Measurements from ENCODE around the gene CZIB. TPM values are rescaled to one million over a fixed set of nuclear protein-coding genes. Genes with fewer than 3 reads are reported as not detected.
A peak's percentile ranks its signal among the peaks of the same experiment; 100 is the strongest.
"Not testable (repeated sequence)": the region's sequence is repeated elsewhere in the genome, so short reads cannot be mapped to it uniquely, and the experiment has no call there.

CZIB gene
- total RNA-seq, 1 donor from 2014 or later = 38.1 TPM

DNA sequence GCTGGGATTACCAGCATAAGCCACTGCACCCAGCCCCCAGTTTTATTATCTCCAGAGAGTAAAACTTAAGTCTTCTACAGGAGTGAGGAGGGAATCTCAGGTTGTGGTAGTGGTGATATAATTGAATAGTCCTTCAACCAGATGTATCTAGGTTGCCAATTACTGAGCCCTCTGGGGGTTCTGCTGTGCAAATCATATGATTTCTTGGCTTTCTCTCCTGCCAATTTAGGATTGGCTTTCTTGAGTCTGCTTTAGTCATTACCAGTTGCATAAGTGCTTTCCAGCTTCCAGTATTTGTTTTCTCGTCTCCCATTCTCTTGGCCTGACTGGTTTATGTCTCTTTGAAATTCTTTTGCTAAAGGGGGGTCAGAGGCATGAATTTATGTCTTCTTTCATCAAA, 12.7 kb downstream of the CZIB start:
- Histone ChIP-seq H3K9me3 (ENCODE audit: control insufficient read depth in 3 of 3, low read length in 3 of 3) (peaks cover 0 to 2% (median 0%) of the 10 kb centered on the region in 3 donors), H3K36me3 (ENCODE audit: control insufficient read depth in 3 of 3, insufficient read depth in 3 of 3, low read length in 3 of 3) (peaks cover 38 to 72% (median 61%) of the 10 kb centered on the region in 3 donors), H3K27ac (ENCODE audit: low read depth, low read length) (no peak overlapping the region), H3K9ac (ENCODE audit: low read depth in 1 of 3, low read length in 3 of 3) (no peak overlapping the region), H3K27me3 (ENCODE audit: control insufficient read depth in 3 of 3, insufficient read depth in 3 of 3, low read length in 3 of 3) (no peaks in the 10 kb centered on the region), H3K4me3 (ENCODE audit: low read length in 3 of 3) (no peak overlapping the region), H3K4me1 (ENCODE audit: control insufficient read depth in 3 of 3, insufficient read depth in 3 of 3, low read length in 3 of 3) (no peaks in the 10 kb centered on the region)

- H3K4me1 ChIP-seq (ENCODE audit: control insufficient read depth in 3 of 3, insufficient read depth in 3 of 3, low read length in 3 of 3) = no peaks in the 10 kb centered on the region
- H3K9me3 ChIP-seq (ENCODE audit: control insufficient read depth in 3 of 3, low read length in 3 of 3) = peaks cover 0 to 2% (median 0%) of the 10 kb centered on the region in 3 donors
- no peak overlapping the region for H3K27ac ChIP-seq (ENCODE audit: low read depth, low read length)
- no peak overlapping the region for H3K9ac ChIP-seq (ENCODE audit: low read depth in 1 of 3, low read length in 3 of 3)
- no peaks in the 10 kb centered on the region for H3K27me3 ChIP-seq (ENCODE audit: control insufficient read depth in 3 of 3, insufficient read depth in 3 of 3, low read length in 3 of 3)
- H3K4me3 ChIP-seq (ENCODE audit: low read length in 3 of 3) = no peak overlapping the region
- peaks cover 39 to 73% (median 65%) of the 10 kb centered on the region in 3 donors for H3K36me3 ChIP-seq (ENCODE audit: control insufficient read depth in 3 of 3, insufficient read depth in 3 of 3, low read length in 3 of 3)
These were observed 13.6 kb downstream of the CZIB start for GRCh38 chr1:53206735-53207379.

- H3K27me3 ChIP-seq (ENCODE audit: control insufficient read depth in 3 of 3, insufficient read depth in 3 of 3, low read length in 3 of 3); H3K4me1 ChIP-seq (ENCODE audit: control insufficient read depth in 3 of 3, insufficient read depth in 3 of 3, low read length in 3 of 3); H3K4me3 ChIP-seq (ENCODE audit: low read length in 3 of 3); H3K27ac ChIP-seq (ENCODE audit: low read depth, low read length); H3K9ac ChIP-seq (ENCODE audit: low read depth in 1 of 3, low read length in 3 of 3); H3K9me3 ChIP-seq (ENCODE audit: control insufficient read depth in 3 of 3, low read length in 3 of 3): not testable (repeated sequence)
- H3K36me3 ChIP-seq (ENCODE audit: control insufficient read depth in 3 of 3, insufficient read depth in 3 of 3, low read length in 3 of 3) = peaks cover 38 to 73% (median 65%) of the 10 kb centered on the region in 3 donors
These were observed 14.2 kb downstream of the CZIB start for GRCh38 chr1:53206083-53206685.

DNA sequence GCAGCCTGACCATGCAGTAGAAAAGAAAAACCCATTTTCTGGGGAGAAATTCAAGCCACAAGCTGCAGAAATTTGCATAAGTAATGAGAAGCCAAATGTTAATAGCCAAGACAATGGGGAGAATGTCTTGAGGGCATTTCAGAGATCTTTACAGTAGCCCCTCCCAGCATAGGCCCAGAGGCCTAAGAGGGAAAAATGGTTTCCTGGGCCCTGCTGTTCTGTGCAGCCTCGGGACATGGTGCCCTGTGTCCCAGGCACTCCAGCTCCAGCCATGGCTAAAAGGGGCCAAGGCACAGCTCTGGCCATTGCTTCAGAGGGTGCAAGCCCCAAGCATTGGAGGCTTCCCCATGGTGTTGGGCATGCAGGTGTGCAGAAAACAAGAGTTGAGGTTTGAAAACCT, 14.9 kb downstream of the CZIB start:
- H3K27ac ChIP-seq (ENCODE audit: low read depth, low read length); H3K4me1 ChIP-seq (ENCODE audit: control insufficient read depth in 3 of 3, insufficient read depth in 3 of 3, low read length in 3 of 3); H3K27me3 ChIP-seq (ENCODE audit: control insufficient read depth in 3 of 3, insufficient read depth in 3 of 3, low read length in 3 of 3); H3K9me3 ChIP-seq (ENCODE audit: control insufficient read depth in 3 of 3, low read length in 3 of 3); H3K4me3 ChIP-seq (ENCODE audit: low read length in 3 of 3); H3K9ac ChIP-seq (ENCODE audit: low read depth in 1 of 3, low read length in 3 of 3): not testable (repeated sequence)
- H3K36me3 ChIP-seq (ENCODE audit: control insufficient read depth in 3 of 3, insufficient read depth in 3 of 3, low read length in 3 of 3) = peaks cover 31 to 66% (median 63%) of the 10 kb centered on the region in 3 donors

GRCh38 chr1:53203466-53203865, 17.0 kb downstream of the CZIB start:
- H3K27me3 ChIP-seq (ENCODE audit: control insufficient read depth in 3 of 3, insufficient read depth in 3 of 3, low read length in 3 of 3) = no peaks in the 10 kb centered on the region
- peaks cover 18 to 51% (median 47%) of the 10 kb centered on the region in 3 donors for H3K36me3 ChIP-seq (ENCODE audit: control insufficient read depth in 3 of 3, insufficient read depth in 3 of 3, low read length in 3 of 3)
- H3K9me3 ChIP-seq (ENCODE audit: control insufficient read depth in 3 of 3, low read length in 3 of 3) = peaks cover 0 to 2% (median 0%) of the 10 kb centered on the region in 3 donors
- H3K27ac ChIP-seq (ENCODE audit: low read depth, low read length) = no peak overlapping the region
- peaks cover 3 to 6% (median 4%) of the 10 kb centered on the region in 3 donors for H3K4me1 ChIP-seq (ENCODE audit: control insufficient read depth in 3 of 3, insufficient read depth in 3 of 3, low read length in 3 of 3)
- H3K4me3 ChIP-seq (ENCODE audit: low read length in 3 of 3) = no peak overlapping the region
- no peak overlapping the region for H3K9ac ChIP-seq (ENCODE audit: low read depth in 1 of 3, low read length in 3 of 3)

DNA sequence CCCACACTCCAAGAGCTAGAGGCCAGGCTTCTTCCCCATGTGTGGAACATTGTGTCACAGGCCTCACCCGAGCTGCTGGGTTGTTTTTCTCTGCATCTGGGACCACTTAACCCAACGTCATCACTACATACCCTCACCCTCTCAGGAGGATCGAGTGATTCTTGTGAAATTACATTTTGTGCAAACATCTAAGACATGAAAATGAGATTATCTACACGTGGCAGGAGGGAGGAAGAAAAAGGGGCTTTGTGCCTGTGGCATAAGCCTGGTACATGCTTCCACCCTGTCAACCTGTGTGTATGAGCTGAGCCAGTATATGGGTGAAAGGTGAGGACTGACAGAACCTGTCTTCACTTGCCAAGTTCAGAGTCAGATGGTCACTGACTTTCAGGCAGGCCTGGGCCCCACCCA, 22.2 kb downstream of the CZIB start:
- H3K4me1 ChIP-seq (ENCODE audit: control insufficient read depth in 3 of 3, insufficient read depth in 3 of 3, low read length in 3 of 3) = peaks cover 26 to 30% (median 28%) of the 10 kb centered on the region in 3 donors
- peaks cover 9 to 22% (median 15%) of the 10 kb centered on the region in 3 donors for H3K36me3 ChIP-seq (ENCODE audit: control insufficient read depth in 3 of 3, insufficient read depth in 3 of 3, low read length in 3 of 3)
- H3K27me3 ChIP-seq (ENCODE audit: control insufficient read depth in 3 of 3, insufficient read depth in 3 of 3, low read length in 3 of 3) = no peaks in the 10 kb centered on the region
- peak overlapping the region; percentile 97 for H3K27ac ChIP-seq (ENCODE audit: low read depth, low read length)
- no peaks in the 10 kb centered on the region for H3K9me3 ChIP-seq (ENCODE audit: control insufficient read depth in 3 of 3, low read length in 3 of 3)
- peak overlapping the region; percentile 0 to 83 (median 38) for H3K4me3 ChIP-seq (ENCODE audit: low read length in 3 of 3)
- peak overlapping the region; percentile 51 to 95 (median 85) for H3K9ac ChIP-seq (ENCODE audit: low read depth in 1 of 3, low read length in 3 of 3)

DNA sequence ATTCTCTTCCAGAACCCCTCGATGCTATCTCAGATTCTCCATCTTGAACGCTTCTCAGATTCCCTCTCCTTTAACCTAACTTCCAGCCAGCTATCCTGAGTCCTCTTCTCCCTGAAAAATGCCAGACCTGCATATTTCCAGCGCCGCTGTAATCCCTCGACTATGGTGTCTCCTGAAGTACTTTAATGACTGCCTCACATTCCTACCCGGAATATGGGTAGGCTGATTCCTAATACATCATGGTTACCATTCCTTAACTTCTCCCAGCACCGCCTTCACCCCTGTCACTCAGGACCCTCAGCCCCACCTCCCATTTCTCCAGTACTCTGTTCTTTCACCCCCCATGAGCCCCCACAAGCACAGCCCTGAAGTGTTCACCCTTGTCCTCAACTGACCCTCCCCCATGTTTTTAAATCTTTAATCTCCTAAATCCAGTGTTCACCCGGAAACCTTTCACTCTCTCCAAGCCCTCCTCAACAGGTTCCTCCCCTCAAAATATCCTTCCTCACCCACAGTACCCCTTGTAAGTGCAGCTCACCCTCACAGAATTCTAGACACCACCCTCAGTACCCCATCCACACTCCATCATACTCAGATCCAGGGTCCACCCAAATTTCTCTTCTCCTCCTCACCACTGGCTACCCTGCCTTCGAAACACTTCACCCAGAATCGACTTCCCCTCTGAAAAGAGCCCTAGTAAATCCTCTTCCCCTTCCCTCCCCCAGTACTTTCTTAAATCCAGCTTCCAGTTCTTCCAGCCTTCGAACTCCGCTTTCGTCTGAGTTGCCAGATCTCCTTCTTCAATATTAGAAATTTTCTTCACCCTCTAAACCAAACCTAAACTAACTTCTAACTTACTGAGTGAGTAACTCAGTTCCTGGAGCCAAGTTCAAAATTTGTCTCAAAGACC, 22.9 kb downstream of the CZIB start:
- peak overlapping the region; percentile 97 for H3K27ac ChIP-seq (ENCODE audit: low read depth, low read length)
- no peaks in the 10 kb centered on the region for H3K9me3 ChIP-seq (ENCODE audit: control insufficient read depth in 3 of 3, low read length in 3 of 3)
- peaks cover 3 to 15% (median 8%) of the 10 kb centered on the region in 3 donors for H3K36me3 ChIP-seq (ENCODE audit: control insufficient read depth in 3 of 3, insufficient read depth in 3 of 3, low read length in 3 of 3)
- H3K4me3 ChIP-seq (ENCODE audit: low read length in 3 of 3) = peak overlapping the region; percentile 83 to 89 (median 87)
- H3K9ac ChIP-seq (ENCODE audit: low read depth in 1 of 3, low read length in 3 of 3) = peak overlapping the region; percentile 85 to 95 (median 94)
- H3K27me3 ChIP-seq (ENCODE audit: control insufficient read depth in 3 of 3, insufficient read depth in 3 of 3, low read length in 3 of 3) = no peaks in the 10 kb centered on the region
- H3K4me1 ChIP-seq (ENCODE audit: control insufficient read depth in 3 of 3, insufficient read depth in 3 of 3, low read length in 3 of 3) = peaks cover 26 to 30% (median 28%) of the 10 kb centered on the region in 3 donors

- Histone ChIP-seq H3K4me3 (ENCODE audit: low read length in 3 of 3) (peak within 1 kb of the TSS; percentile 83 to 89 (median 87)), H3K36me3 (ENCODE audit: control insufficient read depth in 3 of 3, insufficient read depth in 3 of 3, low read length in 3 of 3) (peaks cover 0 to 7% (median 0%) of the 10 kb centered on the region in 3 donors), H3K4me1 (ENCODE audit: control insufficient read depth in 3 of 3, insufficient read depth in 3 of 3, low read length in 3 of 3) (peaks cover 26 to 30% (median 28%) of the 10 kb centered on the region in 3 donors), H3K27ac (ENCODE audit: low read depth, low read length) (peak within 1 kb of the TSS; percentile 97), H3K27me3 (ENCODE audit: control insufficient read depth in 3 of 3, insufficient read depth in 3 of 3, low read length in 3 of 3) (no peaks in the 10 kb centered on the region), H3K9ac (ENCODE audit: low read depth in 1 of 3, low read length in 3 of 3) (peak within 1 kb of the TSS; percentile 85 to 95 (median 94)), H3K9me3 (ENCODE audit: control insufficient read depth in 3 of 3, low read length in 3 of 3) (no peaks in the 10 kb centered on the region)
These were observed 23.7 kb downstream of the CZIB start, which contains the start of gene CPT2 for GRCh38 chr1:53196485-53197290. CPT2 (plus strand) TSS chr1:53196824; CDS start chr1:53196944, 120 bp downstream.

GRCh38 chr1:53196017-53196484, 24.4 kb downstream of the CZIB start:
- H3K4me1 ChIP-seq (ENCODE audit: control insufficient read depth in 3 of 3, insufficient read depth in 3 of 3, low read length in 3 of 3) = peaks cover 26 to 30% (median 28%) of the 10 kb centered on the region in 3 donors
- H3K27me3 ChIP-seq (ENCODE audit: control insufficient read depth in 3 of 3, insufficient read depth in 3 of 3, low read length in 3 of 3) = no peaks in the 10 kb centered on the region
- peak overlapping the region; percentile 97 for H3K27ac ChIP-seq (ENCODE audit: low read depth, low read length)
- H3K36me3 ChIP-seq (ENCODE audit: control insufficient read depth in 3 of 3, insufficient read depth in 3 of 3, low read length in 3 of 3) = peaks cover 0 to 4% (median 0%) of the 10 kb centered on the region in 3 donors
- H3K9ac ChIP-seq (ENCODE audit: low read depth in 1 of 3, low read length in 3 of 3) = peak overlapping the region; percentile 52 to 95 (median 94)
- H3K4me3 ChIP-seq (ENCODE audit: low read length in 3 of 3) = peak overlapping the region; percentile 67 to 89 (median 87)
- no peaks in the 10 kb centered on the region for H3K9me3 ChIP-seq (ENCODE audit: control insufficient read depth in 3 of 3, low read length in 3 of 3)
